RCC 7860 (cell line): ENCODE results near the gene USP34.
"Not testable (repeated sequence)": the region's sequence is repeated elsewhere in the genome, so short reads cannot be mapped to it uniquely, and the experiment has no call there.

Experiments
- DNase-seq: peaks from one replicate; pipeline ENCODE4 v3.0.0-alpha.2; 2015; ENCODE audit warnings: low spot score
- FAIRE-seq: peaks from 2 replicates; lab custom pipeline; 2012; peaks lifted over from hg19 to GRCh38; lab: Jason Lieb, UNC

The USP34 gene

DNA sequence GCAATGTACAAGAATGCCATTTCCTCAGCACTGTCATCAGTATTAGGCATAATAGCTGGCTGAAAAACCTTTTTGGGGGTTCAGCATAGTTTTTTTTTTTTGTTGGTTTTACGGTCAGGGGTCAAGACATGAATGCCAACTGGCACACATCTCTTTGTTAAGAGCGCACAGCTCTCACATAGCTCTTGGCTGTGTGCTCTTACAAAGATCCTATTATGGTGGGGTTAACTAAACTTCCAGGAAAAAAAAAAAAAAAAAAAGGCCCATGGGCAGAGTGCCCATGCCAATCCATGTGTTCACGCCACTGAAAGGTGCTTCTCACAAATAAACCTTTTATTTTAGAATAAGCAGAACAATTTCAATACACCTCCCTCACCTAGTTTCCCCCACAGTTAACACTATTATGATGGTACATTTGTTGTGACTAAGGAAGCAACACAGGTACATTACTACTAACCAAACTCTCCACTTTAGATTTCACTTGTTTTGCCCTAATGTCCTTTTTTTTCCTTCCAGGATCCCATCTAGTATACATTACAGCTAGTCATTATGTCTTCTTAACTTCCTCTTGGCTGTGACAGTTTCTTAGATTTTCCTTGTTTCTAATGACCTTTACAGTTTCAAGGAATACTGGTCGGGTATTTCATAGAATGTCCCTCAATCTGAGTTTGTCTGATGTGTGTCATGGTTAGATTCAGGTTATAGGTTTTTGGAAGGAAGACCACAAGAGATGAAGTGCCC, 252.6 kb downstream of the USP34 start:
- no peak for FAIRE-seq
- no peak for DNase-seq

DNA sequence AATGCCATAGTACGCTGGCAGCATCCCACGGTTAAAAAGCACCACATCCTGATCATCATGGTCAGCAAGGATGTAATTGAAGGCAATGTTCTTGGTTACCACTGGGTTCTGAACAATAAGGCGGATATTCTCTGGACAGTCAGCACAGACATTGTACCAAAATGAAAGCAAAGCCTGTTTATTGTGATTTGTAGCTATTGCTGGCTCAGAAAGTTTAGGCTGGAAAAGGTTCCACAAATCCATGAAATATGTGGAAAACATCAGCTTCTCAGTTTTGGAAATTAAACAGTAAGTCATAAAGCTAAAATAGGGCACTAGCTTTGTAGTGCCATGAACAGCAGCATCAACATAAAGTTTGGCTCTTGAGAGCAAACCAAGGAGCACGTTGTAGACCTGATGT, 256.7 kb downstream of the USP34 start:
- no peak for DNase-seq
- no peak for FAIRE-seq

DNA sequence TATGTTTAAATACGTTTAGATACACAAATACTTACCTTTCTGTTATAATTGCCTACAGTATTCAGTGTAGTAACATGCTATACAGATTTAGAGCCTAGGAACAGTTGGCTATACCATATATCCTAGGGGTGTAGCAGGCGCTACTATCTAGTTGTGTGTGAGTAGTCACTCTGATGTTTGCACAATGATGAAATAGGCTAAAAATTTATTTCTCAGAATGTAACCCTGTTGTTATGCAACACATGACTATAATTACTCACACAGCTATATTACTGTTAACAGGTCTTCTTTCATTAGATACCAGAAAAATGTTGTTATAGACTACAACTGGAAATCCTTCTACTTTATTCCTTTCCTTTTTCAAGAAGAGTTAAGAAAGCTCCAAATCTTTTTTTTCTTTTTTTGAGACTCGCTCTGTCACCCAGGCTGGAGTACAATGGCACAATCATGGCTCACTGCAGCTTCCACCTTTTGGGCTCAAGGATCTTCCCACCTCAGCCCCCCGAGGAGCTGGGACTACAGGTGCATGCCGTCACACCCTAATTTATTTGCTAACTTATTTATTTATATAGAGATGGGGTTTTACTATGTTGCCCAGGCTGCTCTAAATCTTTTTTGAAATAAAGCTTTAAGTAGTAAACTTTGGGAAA, 260.4 kb downstream of the USP34 start:
- no peak for FAIRE-seq
- DNase-seq, result no peak

DNA sequence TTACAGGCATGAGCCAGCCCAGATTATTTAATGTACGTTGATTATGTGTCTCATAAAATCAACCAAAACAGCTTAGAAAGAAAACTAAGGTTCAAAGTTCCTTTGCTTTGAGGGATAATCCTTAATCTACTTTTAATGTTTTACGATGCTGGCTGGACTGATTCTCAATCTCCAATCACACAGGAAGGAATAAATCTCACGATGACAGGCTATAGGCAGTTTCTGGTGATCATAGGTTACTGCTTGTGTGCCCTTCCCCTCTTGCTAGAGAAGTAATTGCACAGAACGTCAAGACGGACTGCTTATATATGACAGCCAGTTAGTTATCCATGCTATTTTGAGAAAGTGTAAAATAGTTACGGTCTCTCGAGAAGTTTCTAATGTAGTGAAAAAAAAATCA, 265.8 kb downstream of the USP34 start:
- FAIRE-seq (no peak), DNase-seq (no peak)

DNA sequence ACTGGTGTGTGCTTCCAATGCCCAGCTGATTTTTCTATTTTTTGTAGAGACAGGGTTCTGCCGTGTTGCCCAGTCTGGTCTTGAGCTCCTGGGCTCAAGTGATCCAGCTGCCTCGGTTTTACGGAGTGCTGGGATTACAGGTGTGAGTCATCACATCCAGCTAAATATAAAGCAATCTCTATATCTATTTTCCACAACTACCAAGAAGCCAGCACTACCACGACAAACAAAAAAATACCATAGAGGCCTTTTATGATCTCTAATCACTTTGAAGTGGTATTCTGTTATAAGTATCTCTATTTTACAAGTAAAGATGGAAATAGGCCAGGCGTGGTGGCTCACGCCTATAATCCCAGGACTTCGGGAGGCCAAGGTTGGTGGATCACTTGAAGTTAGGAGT, 274.2 kb downstream of the USP34 start:
- no peak for DNase-seq
- no peak for FAIRE-seq

DNA sequence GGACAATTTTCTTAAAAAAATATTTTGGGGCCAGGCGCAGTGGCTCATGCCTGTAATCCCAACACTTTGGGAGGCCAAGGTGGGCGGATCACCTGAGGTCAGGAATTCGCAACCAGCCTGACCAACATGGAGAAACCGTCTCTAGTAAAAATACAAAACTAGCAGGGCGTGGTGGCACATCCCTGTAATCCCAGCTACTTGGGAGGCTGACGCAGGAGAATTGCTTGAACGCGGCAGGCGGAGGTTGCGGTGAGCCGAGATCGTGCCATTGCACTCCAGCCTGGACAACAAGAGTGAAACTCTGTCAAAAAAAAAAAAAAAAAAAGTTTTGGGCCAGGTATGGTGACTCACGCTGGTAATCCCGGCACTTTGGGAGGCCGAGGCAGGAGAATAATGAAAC, 276.2 kb downstream of the USP34 start:
- DNase-seq, FAIRE-seq: not testable (repeated sequence)

DNA sequence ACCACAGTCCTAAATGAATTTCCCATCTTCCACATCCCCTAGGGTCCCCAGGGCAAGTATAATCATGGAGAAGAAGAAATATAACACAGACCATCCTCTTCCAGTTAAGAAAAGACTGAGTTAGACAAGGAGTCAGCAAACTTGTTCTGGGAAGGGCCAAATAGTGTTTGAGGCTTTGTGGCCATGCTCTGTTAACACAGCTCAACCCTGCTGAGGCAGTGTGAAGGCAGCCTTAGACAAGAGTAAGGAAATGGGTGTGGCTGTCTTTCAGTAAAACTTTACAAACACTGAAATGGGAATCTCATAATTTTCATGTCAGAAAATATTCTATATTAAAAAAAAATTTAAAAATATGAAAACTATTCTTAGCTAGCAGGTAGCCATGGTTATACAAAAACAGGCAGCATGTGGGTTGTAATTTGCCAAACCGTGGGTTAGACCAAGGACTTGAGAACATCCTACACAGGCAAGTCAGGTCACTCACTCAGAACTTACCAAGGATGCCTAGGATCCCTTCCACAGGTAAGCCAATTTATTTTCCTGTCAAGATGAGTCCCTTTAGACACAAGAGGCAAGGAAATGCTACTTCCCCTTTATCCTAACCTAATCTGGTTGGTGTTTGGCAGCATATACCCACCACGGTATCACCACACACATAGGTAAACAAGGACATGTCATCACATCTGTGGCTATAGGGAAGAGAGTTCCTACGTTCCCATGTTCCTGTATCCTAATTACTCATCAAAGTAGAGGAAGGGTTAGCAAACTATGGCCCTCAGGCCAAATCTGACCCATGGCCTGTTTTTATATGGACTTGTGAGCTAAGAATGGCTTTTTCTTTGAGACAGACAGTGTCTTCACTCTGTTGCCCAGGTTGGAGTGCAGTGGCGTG, 277.0 kb downstream of the USP34 start:
- no peak for FAIRE-seq

DNA sequence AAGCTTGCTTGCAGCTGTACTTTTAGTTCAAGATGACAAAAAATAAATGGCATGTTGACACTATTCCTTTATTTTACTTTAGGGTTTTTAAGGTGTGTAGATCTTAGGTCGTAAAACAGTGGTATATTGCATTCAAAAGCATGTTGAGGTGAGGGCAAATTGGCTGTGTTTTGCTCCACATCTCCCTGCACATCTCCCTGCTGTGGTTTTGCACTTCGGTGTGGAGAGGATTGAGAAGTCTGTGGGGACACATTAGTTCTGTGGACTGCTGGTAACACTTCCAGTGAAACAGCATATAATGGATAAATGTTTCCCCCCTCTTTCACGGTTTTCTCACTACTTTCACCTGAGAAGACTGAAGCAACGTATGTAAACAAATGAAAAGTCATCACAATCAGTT, 283.8 kb downstream of the USP34 start:
- DNase-seq (no peak), FAIRE-seq (no peak)

More for the DNA sequence above, 277.0 kb downstream of the USP34 start:
- no peak for DNase-seq

DNA sequence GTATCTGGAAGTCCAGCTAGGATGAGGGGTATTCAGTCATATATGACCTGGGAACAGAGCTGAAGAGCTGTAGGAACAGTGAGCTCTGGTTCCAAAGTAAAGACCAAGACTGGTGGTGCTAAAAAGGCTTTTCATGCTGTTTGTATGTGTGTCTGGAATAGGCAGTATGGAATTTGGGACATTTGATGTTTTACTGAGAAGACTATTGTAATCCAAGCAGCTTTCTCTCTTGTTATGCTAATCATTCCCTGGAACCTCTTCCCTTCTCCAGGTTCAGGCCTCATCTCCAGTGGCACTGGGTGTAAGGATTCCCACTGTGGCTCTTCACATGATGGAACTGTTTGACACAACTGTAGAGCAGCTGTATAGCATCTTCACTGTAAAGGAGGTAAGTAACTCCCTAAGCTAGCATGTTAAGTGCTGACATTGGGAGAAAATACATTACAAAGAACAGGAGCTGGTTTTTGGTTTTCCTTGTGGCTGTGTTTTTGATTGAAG, 285.6 kb downstream of the USP34 start:
- no peak for FAIRE-seq
- DNase-seq, result no peak

DNA sequence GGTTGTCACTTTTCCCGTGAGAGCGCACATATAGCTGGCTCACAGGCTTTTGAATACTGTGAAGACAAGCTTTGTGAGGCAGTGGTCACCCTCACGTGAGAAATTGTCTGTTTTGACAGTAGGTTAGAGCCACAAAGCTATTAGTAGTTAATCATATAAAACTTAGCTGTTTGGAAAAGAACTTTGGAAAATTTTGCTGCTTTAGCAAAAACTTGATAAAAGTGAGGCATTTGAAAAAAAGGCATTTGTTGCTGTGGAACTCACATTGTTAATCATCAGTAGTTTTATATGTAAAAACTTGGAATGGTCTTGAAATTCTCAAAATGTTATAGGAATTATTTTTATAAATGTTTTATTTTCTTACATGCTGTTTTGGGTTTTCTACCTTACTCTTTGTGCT, 286.6 kb downstream of the USP34 start:
- FAIRE-seq (no peak), DNase-seq (no peak)

DNA sequence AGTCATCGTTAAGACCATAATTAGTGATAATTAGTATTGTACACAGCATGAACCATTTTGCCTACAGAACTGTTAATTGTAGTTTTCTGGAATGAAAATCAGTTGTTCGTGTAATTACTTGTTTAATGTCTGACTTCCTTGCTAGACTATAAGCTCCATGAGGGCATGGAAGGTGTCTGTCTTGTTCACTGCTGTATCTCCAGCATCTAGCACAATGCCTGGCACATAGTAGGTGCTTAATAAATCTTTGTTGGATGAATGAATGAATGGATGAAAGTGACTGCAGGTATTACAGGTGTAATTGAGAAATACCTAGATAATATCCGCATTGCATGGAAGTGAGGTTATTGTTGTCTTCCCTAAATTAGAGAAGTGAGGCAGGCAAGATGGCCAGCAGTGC, 287.1 kb downstream of the USP34 start:
- DNase-seq, result no peak
- FAIRE-seq, result no peak

DNA sequence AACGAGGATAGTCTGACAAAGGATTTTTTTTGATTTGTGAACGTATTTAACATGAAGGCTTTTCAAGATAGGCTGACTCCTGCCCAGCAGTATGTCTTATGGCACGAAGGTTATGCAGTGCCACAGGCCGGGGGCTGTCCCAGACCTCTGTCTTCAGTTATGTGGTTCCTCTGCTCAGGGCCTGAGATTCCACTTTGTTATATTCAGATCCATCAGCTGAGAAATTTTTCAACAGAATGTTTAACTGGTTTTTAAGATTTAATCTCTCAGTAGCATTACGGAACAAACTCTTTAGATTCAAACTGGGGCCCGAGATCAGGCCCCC, 288.9 kb downstream of the USP34 start:
- DNase-seq (no peak), FAIRE-seq (no peak)

DNA sequence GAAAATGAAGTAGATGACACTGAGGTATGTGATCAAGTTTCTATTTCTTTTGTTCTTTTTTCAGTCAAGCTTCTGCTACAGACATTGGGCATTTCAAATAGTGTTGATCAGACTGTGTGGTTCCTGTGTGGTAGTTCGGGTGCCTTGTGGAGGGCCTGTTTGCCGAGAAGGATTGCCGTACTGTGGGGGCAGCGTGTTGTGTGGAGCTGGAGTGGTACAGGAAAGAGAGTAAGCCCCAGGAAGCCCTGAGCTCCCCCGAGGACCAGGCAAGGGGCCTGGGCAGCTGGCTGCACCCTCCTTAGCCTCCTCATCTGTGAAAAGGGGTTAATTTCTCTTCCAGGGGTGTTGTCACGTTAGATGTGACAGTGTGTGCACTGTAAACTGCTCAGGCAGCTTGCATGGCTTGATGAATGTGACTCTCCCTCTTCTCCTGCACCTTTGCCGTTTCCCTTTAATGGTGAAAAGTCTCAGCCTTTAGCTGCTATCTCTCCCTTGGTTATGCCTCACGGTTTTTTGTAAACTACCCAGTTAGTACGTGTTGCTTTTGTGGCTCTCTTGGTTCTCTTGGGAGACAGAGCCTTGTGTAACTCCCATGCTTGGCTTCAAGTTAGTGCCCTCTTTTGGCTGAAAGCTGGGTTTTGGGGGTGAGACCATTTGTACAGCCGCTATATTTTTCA, 289.4 kb downstream of the USP34 start:
- FAIRE-seq, result no peak
- no peak for DNase-seq

DNA sequence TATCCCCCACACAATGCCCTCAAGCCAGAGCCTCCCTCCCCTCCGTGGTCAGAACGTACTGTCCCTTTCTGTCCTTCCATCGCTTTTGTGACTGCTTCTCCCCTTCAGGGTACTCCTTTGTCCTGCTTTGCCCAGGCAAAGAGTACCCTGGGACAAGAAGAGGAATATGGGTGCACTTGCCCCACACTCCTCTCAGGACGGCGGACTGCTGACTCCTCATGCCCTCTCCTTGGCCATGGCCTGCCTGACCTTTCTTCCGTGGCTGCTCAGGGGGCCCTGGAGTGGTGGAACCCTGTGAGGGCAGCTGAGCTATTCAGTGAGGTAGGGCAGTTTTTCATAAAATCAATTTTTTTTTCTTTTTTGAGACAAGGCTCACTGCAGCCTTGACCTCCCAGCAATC, 290.2 kb downstream of the USP34 start:
- FAIRE-seq (no peak), DNase-seq (no peak)

DNA sequence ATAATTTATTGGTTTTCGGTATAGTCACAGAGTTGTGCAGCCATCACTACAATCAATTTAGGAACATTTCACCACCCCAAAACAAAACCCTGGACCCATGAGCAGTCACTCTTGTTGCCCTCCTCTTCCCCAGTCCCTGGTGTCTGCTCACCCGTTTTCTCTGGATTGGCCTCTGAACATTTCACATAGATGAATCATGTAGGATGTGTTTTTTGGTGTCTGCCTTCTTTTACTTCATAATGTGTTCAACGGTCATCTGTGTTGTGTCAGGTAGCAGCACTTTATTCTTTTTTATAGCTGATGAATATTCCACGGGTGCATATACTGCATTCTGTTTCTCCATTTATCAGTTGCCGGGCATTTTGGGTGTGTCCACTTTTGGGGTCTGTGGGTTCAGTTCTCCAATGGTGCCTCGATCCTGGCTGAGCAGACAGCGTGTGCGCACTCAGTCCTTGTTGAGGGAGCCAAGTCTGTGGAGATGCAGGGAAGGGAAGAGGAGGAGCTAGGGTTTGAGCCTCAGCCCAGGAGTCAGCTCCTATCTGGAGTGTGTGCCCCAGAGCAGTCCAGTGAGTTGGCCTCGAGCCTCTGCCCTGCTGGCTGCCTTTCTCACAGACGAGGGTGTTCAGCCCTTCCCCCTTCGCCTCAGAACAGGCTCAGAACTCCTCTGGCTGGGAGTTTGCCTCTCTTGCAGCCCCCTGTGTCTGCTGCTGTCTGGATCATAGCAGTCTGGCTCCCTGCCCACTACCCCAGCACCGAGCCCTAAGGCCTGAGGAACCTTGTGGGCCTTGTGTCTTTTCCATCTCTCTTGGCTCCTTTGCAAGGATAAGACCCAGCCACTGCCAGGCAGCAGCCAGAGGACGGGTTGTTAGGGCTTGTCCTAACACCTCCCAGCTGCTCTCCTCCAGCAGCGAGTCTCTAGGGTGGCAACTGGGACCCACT, 290.9 kb downstream of the USP34 start:
- no peak for FAIRE-seq
- DNase-seq, result no peak

DNA sequence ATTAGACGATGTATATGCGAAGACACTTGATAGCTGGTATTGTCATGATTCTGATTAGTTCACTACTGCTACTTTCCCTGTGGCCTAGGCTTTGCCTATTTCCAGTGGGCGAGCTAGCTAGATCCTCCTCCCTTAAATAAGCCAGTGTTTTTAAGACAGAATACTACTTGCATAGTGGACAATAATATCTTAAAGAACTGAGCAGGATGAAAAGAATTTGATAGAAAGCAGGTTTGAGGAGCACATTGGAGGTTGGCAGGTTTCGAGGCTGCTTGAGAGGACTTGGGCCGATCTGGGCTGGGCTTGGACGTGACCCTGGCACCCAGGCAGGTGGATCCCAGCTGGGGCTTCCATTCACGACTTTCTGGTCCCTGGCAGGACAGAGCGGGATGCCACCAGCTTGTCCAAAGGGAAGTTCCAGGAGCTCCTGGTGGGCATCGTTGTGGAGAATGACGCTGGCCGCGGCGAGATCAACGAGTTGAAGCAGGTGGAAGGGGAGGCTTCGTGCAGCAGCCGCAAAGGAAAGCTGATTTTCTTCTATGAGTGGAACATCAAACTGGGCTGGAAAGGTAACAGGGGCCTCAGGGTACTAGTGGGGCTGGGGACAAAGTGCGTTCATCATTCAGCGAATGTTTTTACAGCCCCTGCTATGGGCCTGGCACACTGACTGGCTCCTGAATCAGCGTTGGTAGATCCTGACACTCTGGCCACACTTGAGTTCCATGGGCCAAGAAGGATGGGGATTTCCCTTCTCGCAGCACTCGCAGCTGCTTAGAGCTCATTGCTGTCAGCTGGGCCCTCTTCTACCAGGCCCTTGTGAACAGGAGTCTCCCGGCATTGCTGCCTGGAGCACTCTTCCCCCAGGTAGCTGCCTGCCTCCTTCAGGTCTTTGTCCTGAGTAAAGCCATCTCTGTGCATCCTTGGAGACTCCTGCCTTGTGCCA, 292.0 kb downstream of the USP34 start:
- FAIRE-seq (no peak), DNase-seq (no peak)

DNA sequence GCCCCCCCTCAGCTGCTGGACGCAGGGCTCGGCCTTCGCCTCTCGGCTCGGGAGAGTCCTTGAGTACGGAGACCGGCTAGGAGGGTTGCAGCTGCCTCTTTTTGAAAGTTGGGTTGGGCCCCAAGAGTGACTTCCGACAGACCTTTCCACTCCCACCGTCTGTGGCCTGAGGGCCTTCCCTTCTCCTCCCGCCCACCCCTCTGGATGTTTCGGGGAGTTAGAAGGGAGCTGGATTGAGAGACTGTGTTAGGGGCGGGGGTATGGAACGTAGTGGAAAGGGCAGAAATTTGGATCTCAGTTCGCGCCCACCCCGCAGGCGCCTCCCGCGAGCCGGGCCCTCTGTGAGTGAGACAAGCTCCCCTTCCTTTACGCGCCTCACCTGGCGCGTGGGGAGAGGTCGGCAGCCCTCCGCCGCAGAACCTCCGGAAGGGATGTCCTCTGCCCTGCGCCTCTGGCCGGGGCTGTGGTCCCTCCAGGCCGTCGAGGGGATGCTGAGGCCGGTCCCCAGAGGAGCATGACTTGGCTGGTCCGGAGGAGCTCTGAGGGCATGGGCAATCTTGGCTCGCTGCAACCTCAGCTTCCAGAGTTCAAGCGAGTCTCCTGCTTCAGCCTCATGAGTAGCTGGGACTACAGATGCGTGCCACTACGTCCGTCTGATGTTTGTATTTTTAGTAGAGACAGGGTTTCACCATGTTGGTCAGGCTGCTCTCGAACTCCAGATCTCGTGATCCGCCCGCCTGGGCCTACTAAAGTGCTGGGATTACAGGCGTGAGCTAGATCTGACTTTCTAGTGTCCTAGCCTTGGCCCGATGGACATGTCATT, 292.9 kb downstream of the USP34 start:
- DNase-seq, result no peak
- no peak for FAIRE-seq
